GM21515 (cell line): ENCODE data around the gene PKP4.
A peak's percentile ranks its signal among the peaks of the same experiment; 100 is the strongest.
"Not testable (repeated sequence)": the region's sequence is repeated elsewhere in the genome, so short reads cannot be mapped to it uniquely, and the experiment has no call there.

Experiments used
- ATAC-seq: cut with Tn5 transposase; IDR thresholded peaks from one replicate; pipeline ENCODE4 v1.9.1; 2021; ENCODE audit not compliant: unreplicated experiment

PKP4 gene

GRCh38 chr2:158456309-158457066 is at the start of gene PKP4, which contains the start of gene CCDC148:
PKP4 (plus strand) TSS chr2:158456952; CDS start chr2:158533185, 76,233 bp downstream.
CCDC148 (minus strand) TSS chr2:158456753; CDS start chr2:158456439, 314 bp downstream.
- ATAC-seq = peak; percentile 94

GRCh38 chr2:158407031-158407430 is 49.7 kb upstream of the PKP4 start:
- no peak for ATAC-seq

GRCh38 chr2:158410132-158410531 is 46.6 kb upstream of the PKP4 start:
- ATAC-seq = no peak

- no peak for ATAC-seq
Measured at GRCh38 chr2:158411748-158412147, 45.0 kb upstream of the PKP4 start.

GRCh38 chr2:158412206-158412605 is 44.5 kb upstream of the PKP4 start:
- ATAC-seq = no peak

- no peak for ATAC-seq
Measured at GRCh38 chr2:158413581-158413980, 43.2 kb upstream of the PKP4 start.

- ATAC-seq = no peak
Measured at GRCh38 chr2:158414538-158414937, 42.2 kb upstream of the PKP4 start.

- ATAC-seq = no peak
Measured at GRCh38 chr2:158432117-158432516, 24.6 kb upstream of the PKP4 start.

GRCh38 chr2:158433716-158434115 is 23.0 kb upstream of the PKP4 start:
- not testable (repeated sequence) for ATAC-seq

- not testable (repeated sequence) for ATAC-seq
Measured at GRCh38 chr2:158439062-158439461, 17.7 kb upstream of the PKP4 start.

- no peak for ATAC-seq
Measured at GRCh38 chr2:158443606-158444005, 13.1 kb upstream of the PKP4 start.

GRCh38 chr2:158457092-158457825 is 507 bp downstream of the PKP4 start:
- ATAC-seq = peak; percentile 32

- ATAC-seq = peak; percentile 56
Measured at GRCh38 chr2:158457826-158458616, 1.3 kb downstream of the PKP4 start.

GRCh38 chr2:158458617-158458920 is 1.8 kb downstream of the PKP4 start:
- no peak for ATAC-seq

GRCh38 chr2:158459161-158460003 is 2.6 kb downstream of the PKP4 start:
- no peak for ATAC-seq

GRCh38 chr2:158460632-158461297 is 4.0 kb downstream of the PKP4 start:
- ATAC-seq = no peak

GRCh38 chr2:158463496-158464095 is 6.8 kb downstream of the PKP4 start:
- ATAC-seq = no peak

GRCh38 chr2:158464426-158465281 is 7.9 kb downstream of the PKP4 start:
- ATAC-seq = peak; percentile 70

GRCh38 chr2:158467248-158467647 is 10.5 kb downstream of the PKP4 start:
- no peak for ATAC-seq
